OCI-M1 (cell line): Measurements from ENCODE around the gene CXADR.
A peak's percentile ranks its signal among the peaks of the same experiment; 100 is the strongest.
"Not testable (repeated sequence)": the region's sequence is repeated elsewhere in the genome, so short reads cannot be mapped to it uniquely, and the experiment has no call there.

Experiments
- DNase-seq: peaks from one replicate; lab custom pipeline; 2025; lab: John Stamatoyannopoulos, UW

Gene CXADR

DNA sequence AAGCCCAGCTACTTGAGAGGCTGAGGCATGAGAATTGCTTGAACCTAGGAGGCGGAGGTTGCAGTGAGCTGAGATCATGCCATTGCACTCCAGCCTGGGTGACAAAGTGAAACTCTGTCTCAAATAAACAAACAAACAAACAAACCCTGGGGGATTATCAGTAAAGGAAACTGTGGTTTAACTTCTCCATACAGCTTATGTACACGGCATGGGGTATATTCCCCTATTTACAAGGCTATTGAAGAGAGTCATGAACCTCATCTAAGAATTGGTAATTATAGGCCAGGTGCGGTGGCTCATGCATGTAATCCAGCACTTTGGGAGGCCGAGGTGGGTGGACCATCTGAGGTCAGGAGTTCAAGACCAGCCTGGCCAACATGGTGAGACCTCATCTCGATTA, 9.9 kb upstream of the CXADR start:
- not testable (repeated sequence) for DNase-seq

GRCh38 chr21:17506951-17507350, 5.9 kb upstream of the CXADR start:
- no peak for DNase-seq

- DNase-seq, result no peak
Measured at GRCh38 chr21:17507591-17507990, 5.3 kb upstream of the CXADR start.

DNA sequence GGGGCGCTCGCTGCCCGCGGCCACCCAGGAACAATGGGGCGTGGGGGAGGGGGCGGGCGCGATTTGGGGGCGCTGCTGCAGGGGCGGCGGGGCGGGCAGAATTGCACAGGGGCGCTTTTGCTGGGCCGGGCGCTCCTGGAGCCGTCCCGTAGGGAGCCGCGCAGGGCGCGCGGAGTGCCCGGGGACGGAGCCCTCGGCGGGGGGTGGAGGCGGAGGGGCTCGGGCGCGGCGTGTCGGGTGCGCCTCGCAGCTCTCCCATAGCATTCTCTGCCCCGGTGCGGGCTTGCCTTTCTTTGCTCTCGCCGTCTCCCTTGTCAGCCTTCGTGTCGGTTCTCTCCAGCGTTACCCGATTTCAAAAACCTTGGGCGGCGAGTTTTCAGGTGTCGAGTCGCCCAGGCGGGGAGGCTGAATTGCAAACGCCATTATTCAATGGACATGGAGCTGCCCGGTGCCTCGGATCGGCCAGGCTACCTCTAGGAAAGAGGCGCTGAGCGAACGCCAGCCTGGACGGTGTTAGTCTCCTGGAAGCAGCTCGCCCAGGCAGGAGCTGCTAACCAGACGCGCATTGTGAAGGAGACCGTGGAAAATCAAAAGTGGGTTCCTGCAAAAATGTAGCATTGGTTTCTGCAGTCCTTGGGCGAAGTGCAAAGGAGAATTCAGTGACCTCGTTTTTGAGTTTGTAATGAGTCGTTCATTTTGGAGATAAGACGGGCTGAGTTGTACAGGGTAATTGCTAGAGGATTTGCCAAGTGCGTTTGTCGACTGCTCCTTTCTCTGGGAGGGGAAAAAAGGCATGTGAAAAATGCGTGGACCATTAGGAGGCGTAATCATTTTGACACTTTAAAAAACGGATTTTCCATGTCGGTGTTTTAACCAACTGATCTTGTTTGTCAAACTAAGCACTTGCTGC, 626 bp downstream of the CXADR start:
- DNase-seq, result peak; percentile 12

DNA sequence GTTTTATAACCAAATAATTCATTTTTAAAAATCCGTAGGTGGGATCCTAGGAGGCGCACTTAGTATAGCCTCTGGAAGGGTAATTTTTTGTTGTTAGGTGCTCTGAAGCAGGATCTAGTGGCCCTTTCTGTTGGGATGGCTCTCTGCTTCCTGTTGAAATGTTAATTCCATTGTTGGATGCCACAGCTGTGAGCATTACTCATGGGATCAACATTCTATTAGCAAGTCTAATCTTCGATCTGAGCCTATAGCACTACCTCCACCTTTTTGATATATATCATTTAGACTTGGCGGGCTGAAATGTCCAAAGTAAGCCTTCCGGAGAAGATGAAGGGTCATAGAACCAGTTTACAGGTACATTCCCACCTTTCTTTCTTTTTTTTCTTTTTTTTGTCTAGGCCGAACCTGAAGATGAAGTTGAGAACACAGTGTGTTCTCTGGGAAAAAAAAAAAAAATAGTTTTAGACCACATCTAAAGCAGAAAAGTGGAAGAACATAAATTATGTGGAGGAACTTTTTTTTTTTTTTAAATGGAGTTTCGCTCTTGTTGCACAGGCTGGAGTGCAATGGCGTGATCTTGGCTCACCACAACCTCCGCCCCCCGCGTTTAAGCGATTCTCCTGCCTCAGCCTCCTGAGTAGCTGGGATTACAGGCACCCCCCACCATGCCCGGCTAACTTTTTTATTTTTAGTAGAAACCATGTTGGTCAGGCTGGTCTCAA, 1.4 kb downstream of the CXADR start:
- no peak for DNase-seq

DNA sequence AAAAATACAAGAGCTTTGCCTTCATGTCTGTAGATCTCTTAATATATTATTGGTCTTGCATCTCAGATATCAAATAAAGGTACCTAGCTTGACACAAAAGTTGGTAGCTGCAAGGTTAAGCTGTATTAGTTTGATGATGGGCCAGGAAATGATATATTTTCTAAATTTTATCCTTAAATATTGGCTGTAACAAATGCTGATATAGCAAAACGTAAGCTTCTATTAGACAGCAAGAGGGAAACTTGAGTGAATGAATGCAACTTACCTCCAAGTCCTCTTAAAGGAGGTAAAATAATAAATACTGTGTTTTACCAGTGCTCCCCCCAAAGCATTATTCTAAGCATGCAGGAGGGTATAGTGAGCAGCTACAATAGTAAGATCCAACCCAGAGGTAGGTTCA, 4.2 kb downstream of the CXADR start:
- not testable (repeated sequence) for DNase-seq

- DNase-seq, result no peak
Measured at GRCh38 chr21:17519208-17519738, 6.4 kb downstream of the CXADR start.

- no peak for DNase-seq
Measured at GRCh38 chr21:17519965-17520609, 7.2 kb downstream of the CXADR start.

DNA sequence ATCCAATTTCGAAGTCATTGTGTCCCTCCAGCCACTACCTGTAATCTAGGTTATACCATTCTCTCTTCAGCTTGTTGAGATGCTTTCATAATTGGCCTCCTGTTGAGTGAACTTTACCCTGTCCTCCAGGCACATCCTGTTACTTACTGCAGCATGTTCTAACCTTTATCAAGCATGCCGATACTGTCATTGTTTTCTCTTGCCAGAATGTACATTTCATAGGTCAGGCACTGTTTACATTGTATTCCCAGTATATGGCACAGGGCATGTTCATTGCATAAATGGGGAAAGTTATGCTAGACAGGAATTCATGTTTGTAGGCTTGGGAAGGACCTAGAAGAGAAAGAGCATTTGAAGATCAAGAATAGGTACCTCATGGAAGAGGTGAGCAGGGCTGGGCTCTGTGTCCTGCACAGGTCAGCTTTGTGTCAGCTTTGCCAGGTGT, 10.2 kb downstream of the CXADR start:
- no peak for DNase-seq

DNA sequence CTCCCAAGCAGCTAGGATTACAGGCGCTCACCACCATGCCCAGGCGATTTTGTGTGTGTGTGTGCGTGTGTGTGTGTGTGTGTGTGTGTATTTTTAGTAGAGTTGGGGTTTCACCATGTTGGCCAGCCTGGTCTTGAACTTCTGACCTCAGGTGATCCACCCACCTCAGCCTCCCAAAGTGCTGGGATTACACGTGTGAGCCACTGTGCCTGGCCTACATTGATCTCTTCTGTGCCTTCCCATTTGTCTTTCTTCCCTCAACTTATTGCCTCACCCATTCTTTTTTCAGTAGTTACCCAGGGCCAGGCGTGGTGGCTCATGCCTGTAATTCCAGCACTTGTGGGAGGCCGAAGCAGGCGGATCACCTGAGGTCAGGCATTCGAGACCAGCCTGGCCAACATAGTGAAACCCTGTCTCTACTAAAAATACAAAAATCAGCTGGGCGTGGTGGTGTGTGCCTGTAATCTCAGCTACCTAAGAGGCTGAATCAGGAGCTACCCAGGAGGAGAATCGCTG, 11.2 kb downstream of the CXADR start:
- DNase-seq, result not testable (repeated sequence)

GRCh38 chr21:17524635-17525034, 11.8 kb downstream of the CXADR start:
- DNase-seq, result no peak

- no peak for DNase-seq
Measured at GRCh38 chr21:17526776-17527175, 13.9 kb downstream of the CXADR start.

- no peak for DNase-seq
Measured at GRCh38 chr21:17527240-17527639, 14.4 kb downstream of the CXADR start.

DNA sequence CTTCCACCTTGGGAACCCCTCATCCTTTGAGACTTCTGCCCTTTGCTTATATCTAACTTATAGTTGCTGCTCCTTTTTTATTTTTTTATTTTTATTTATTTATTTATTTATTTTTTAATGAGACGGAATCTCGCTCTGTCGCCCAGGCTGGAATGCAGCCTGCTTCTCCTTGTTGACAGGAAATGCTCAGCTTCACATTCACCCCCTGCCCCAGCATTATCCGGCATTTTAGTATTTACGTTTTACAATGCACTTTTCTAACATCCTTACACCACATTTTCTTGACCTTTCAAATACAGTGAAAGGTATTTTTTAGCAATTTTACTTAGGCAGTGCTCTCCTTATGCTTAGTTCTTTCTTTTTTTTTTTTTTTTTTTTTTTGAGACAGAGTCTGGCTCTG, 14.9 kb downstream of the CXADR start:
- DNase-seq, result no peak

- no peak for DNase-seq
Measured at GRCh38 chr21:17529648-17530047, 16.8 kb downstream of the CXADR start.

DNA sequence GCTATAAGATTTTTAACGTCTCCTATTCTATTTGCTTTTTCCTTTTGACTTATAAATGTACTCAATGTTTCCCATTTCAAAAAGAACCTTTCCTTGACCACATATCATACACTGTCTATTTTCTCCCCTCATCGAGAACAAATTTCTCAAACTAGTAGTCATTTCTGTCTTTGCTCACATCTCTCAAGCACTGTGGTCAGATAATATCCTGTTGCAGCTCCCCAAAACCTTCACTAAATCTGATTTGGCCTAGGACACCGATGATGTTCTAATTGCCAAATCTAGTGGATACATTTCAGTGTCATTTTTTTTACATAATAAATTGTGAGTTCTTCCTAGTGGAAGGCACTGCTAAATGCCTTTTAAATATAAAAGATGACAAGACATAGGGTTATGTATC, 19.4 kb downstream of the CXADR start:
- DNase-seq, result no peak

- DNase-seq, result peak; percentile 20
Measured at GRCh38 chr21:17536381-17536780, 23.5 kb downstream of the CXADR start.

GRCh38 chr21:17537299-17537698, 24.5 kb downstream of the CXADR start:
- no peak for DNase-seq

DNA sequence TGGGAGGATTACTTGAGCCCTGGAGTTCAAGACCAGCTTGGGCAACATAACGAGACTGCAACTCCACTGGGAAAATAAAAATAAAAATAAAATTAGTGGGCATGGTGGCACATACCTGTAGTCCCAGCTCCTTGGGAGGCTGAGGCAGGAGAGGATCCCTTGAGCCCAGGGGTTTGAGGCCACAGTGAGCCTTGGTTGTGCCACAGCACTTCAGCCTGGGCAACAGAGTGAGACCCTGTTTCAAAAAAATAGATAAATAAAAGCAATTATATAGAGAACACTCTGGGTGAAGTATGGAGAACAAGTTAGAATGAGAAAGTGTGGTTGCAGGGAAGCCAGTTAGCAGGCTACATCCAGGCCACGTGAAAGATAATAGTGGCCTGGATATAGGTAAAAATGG, 25.7 kb downstream of the CXADR start:
- DNase-seq, result no peak

- DNase-seq, result no peak
Measured at GRCh38 chr21:17539323-17539722, 26.5 kb downstream of the CXADR start.

- DNase-seq, result no peak
Measured at GRCh38 chr21:17539743-17540341, 27.0 kb downstream of the CXADR start.

DNA sequence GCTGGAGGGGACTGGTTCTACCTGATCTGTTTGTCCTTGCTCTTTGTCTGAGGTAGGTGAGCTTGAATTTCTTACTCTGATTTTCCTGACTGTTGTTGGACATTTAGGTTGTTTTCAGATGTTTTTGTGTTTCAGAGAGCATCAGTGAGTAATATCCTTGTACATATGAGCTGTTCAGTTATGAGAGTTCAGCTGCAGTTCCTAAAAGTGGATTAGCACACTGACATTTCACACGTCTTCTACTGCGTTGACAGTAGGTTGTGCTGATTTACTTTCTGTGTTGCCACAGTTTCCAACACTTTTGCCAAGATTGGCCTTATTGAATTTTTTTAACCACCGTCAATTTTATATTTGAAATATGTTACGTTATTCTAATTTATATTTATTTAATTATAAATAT, 27.7 kb downstream of the CXADR start:
- no peak for DNase-seq
